KG1 (cell line): Measurements from ENCODE around the gene NUDT4.

Experiments used
- DNase-seq: peaks from one replicate; lab custom pipeline; 2025; lab: John Stamatoyannopoulos, UW

Gene NUDT4

GRCh38 chr12:93377252-93378195 lies at the start of gene NUDT4:
Gene NUDT4, plus strand, starts transcription at chr12:93377925. Its CDS starts 398 bp downstream, at chr12:93378323.
- DNase-seq, result peak; percentile 85

DNA sequence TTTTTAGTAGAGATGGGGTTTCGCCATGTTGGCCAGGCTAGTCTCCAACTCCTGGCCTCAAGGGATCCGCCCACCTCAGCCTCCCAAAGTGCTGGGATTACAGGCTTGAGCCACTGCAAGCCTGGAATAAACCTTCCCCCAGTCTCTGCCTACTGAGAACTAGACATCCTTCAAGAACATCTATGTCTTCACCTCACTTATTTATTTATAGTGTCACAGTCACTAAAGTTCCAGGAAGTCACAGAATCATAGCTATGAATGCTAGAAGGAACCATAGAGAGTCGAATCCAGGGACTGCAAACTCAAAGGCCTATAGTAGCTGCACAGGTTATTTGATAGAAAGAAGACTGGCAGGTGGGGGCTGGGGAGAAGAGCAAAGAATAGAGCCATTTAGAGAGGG lies 44.7 kb upstream of the NUDT4 start:
- no peak for DNase-seq

DNA sequence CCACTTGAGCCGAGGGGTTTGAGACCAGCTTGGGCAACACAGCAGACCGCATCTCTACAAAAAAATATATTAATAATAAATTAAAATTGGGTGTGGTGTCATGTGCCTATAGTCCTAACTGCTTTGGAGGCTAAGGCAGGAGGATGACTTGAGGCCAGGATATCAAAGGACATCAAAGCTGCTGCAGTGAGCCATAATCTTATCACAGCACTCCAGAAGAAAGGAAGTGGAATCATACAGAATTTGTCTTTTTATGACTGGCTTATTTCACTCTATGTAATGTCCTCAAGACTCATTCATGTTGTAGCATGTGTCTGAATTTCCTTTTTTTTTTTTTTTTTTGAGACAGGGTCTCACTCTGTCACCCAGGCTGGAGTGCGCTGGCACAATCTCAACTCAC lies 43.9 kb upstream of the NUDT4 start:
- DNase-seq, result no peak

DNA sequence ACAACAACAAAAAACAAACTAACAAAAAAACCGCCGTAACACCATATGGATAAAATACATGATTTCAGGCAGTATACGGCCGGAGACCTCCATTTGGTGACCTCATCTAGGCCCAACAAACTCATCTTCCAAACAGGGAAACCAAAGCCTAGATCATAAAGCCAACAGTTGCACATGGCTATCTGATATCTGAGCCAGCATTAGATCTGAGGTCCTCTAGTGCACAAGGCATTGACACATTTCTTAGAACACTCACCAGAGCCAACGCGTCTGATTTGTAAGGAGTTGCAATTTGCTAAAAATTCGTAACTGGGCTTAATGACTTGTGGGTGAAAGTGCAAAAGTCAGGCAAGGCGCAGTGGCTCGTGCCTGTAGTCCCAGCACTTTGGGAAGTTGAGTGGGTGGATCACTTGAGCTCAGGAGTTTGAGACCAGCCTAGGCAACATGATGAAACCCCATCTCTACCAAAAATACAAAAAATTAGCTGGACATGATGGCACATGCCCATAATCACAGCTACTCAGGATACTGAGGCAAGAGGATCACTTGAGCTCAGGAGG lies 42.0 kb upstream of the NUDT4 start:
- DNase-seq, result no peak

DNA sequence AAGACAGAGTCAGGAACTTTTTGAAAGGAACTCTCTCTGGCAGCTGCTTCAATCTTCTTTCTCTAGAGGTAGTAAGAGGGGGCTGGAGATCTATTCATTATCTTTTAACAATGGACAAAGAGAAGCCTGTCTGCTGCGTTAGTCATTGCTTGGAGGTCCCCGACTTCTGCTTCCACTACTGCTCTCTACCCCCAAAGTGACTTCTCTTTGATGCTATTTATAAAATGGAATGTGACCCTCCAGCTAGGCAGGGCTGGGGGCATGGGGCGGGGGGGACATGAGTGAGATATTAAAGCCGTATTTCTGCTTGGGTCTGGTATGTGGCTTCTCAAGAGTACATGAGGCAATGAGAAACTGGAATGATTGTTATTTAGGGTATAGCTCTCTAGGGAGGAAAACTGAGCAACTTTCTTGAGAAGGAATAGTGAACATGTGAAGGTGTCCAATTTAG lies 41.4 kb upstream of the NUDT4 start:
- DNase-seq, result no peak

DNA sequence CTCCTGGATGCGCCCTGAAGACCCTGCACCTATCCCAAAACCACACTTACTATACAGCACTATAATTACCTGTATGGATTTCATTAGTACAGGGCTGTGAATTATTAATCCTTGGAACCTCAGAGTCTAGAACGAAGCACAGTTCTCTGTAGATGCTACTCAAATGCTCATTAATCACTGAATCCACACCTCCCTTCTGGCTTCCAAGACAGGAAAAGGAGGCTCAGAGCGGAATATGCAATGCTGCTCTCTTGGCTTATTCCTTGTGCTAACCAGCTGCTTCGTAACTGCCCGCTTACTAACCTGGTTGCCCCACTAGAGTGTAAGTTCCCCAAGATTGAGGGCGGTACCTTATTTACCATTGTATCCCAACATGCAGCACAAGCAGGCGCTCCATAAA lies 39.1 kb upstream of the NUDT4 start:
- no peak for DNase-seq

DNA sequence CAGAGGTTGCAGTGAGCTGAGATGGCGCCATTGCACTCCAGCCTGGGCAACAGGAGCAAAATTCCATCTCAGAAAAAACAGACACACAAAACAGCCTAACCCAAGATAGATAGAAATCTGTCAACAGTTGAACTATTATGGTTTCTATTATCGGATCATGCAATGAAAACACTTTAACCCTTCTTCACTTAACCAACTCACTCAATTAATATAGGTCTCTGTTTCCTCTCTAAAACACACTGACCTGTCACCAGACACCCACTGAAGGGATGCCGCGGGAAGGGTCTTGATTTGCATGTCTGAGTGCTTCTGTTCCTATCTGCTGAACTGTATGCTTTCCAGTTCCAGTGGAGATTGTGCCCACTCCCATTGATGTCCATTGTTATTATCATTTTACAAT lies 38.0 kb upstream of the NUDT4 start:
- DNase-seq, result no peak

DNA sequence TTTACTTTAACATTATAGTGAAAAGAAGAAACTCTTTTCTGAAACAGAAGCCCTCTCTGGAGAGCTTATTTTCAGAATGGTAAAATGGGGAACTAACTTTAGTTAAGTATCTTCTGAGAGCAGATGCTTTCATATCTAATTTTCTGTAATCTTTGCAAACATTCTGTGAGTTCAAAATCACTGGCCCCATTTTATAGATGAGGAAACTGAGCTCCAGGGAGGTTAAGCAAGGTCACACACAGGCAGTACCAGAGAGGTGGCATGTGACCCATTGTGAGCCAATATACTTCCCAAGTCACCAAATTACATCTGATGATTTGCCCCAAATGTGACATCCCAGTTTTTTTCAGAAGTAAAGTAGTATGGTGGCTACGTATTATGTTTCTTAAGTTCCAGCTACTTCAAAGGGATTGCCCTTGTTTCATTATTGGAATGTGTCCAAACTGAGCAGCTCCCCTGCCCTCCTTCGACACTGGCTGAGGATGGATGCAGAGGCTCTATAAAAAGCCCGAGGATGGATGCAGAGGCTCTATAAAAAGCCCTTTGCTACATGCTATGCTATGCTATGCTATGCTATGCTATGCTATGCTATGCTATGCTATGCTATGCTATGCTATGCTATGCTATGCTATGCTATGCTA lies 36.2 kb upstream of the NUDT4 start:
- DNase-seq, result no peak

- DNase-seq, result no peak
Observed at GRCh38 chr12:93347054-93347785, 30.5 kb upstream of the NUDT4 start.

GRCh38 chr12:93348575-93349435 lies 28.9 kb upstream of the NUDT4 start:
- DNase-seq, result no peak

GRCh38 chr12:93351726-93352125 lies 26.0 kb upstream of the NUDT4 start:
- no peak for DNase-seq

DNA sequence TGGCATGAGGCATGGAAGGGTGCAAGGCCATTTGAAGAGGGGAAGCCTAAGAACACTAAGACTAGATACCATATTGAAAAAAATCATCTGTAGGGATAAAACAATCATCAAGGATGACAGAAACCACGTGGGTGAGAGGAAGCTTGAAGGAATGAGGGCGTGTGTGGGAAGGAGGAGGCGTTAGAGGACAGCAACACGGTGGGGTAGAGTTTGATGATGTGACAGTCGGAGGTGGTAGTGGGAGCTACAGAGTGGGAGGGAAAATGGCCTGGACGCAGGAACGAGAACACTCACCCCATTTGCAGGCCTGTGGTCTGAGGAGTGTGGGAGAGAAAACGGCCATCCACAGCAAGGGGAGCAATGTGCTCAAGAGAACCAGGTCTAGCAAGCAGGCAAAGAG lies 25.4 kb upstream of the NUDT4 start:
- no peak for DNase-seq

DNA sequence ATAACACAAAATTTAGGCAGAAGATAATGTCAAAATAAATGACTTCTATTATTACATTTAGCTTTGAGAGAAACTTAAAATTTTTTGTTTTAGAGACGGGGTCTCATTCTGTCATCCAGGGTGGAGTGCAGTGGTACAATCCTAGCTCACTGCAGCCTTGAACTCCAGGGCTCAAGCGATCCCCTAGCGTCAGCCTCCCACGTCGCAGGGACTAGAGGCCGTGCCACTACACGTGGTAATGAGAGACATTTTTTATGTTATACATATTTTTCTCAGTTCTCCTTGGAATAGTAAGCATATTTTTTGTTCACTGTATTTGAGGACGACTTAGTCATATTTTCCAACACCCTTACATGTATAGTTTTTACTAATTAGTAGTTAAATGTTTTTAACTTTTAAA lies 21.5 kb upstream of the NUDT4 start:
- DNase-seq, result no peak

DNA sequence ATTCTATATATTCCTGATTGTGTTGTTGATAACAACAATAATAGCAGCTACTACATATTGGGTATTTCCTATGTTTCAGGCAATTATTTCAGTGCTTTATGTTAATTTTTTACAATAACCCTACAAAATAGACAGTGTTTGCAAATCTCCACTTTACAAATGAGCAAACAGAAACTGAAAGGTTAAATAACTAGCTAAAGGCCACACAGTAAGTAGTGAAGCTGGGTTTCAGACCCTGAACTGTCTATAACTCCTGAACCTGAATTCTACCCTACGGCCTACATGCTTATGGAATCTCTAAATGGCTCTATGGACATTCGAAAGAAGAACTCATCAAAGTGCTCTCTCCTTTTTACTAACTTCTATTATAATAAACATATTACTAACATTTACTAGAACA lies 19.7 kb upstream of the NUDT4 start:
- no peak for DNase-seq

- DNase-seq, result no peak
Observed at GRCh38 chr12:93358821-93359220, 18.9 kb upstream of the NUDT4 start.

DNA sequence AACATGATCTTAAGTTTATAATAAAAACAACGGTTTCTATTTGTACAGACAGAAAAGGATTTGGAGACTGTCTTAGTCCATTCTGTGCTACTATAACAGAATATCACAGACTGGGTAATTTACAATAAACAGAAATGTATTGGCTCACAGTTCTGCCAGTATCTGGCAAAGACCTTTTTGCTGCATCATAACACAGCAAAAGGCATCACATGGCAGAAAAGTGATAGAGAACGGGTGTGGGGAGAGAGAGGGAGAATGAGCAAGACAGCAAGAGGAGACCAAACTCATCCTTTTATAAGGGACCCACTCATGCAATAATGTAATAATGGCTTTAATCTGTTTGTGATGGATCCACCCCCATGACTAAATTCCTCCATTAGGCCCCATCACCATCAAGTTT lies 17.0 kb upstream of the NUDT4 start:
- DNase-seq, result no peak

GRCh38 chr12:93361151-93361919 lies 16.4 kb upstream of the NUDT4 start:
- DNase-seq, result no peak

GRCh38 chr12:93363841-93364297 lies 13.9 kb upstream of the NUDT4 start:
- DNase-seq, result peak; percentile 32

DNA sequence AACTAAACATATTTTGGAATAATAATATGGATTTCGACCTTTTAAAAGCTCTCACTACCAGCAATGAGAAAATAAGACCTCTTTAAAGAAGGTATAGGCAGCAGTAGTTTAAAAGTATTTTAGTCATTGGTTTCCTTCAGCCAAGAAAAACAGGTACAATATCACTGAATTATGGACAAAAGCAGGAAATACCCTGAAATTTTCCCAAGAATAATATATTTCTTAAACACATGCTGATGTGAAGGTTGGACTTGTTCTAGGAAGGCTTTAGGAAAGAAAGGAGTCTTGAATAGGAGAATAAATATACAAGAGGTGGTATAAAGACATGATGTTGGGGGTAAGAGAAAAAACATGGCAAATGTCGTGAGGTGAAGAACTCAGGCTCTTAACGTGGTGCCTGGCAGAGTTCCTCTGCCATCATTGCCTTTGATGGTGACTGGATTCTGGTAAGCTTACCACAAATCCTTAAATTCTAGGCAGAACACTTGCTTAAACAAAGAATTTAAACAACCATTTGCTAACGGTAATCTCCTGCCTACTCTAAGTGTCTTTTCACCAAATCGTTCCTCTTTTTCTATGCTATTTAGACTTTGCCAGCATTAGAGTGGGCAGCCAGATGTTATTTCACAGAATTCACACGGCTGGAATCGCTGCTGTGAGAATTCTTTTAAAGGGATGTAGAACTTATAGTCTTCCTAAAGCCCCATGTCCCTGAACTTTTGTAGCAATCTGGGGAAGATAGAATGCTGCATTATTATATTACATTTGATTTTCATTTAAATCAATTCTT lies 11.9 kb upstream of the NUDT4 start:
- no peak for DNase-seq

DNA sequence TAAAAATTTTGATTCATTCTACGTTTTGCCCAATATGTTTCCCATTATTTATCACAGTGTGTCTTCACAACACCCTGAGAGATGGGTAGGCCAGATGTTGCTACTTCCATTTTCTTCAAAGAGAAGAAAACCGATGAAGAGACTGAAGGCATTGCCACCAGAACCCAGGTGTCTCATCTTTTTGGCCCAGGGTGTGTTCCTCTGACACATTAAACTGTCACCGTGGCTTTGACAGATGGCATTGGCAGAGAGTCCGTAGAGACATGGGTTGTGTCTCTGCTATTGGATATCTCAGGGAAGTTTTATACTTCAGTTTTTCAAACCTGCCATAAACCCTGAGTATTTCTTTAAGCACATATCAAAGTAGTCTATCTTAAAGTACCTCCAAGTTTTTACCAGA lies 11.3 kb upstream of the NUDT4 start:
- DNase-seq, result no peak
